ENCODE data around the gene NCOA3.

NCOA3 gene

DNA sequence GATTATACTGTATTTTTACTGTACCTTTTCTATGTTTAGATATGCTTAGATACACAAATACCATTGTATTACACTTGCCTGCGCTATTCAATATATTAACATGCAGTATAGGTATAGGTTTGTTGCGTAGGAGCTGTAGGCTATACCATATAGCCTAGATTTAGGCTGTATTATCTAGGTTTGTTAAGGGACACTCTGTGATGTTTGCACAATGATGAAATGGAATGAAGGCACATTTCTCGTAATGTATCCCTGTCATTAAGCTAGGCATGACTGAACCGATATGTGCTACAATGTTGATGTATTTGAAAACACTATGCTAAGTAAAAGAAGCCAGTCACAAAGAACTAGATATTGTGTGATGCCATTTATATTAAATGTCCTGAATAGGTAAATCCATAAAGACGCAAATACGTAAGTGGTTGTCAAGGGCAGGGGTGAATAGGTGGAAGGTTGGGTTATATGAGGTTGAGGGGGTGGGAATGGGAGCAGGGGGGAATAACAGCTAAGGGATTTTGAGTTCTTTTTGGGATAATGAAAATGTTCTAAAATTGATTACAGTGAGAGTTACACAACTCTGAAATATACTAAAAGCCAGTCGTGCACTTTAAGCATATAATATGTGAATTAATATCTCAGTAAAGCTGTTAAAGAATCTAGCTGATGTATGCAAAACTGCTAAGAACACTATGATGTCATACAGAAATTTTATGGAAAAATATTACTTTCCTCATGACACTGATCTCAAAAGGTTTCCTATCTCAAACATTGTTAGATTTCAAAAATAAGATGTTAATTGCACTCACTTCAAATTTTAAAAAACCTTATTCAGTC lies 97.4 kb downstream of the NCOA3 start:
- DNase-seq (ENCODE audit: low spot score), result no peak

DNA sequence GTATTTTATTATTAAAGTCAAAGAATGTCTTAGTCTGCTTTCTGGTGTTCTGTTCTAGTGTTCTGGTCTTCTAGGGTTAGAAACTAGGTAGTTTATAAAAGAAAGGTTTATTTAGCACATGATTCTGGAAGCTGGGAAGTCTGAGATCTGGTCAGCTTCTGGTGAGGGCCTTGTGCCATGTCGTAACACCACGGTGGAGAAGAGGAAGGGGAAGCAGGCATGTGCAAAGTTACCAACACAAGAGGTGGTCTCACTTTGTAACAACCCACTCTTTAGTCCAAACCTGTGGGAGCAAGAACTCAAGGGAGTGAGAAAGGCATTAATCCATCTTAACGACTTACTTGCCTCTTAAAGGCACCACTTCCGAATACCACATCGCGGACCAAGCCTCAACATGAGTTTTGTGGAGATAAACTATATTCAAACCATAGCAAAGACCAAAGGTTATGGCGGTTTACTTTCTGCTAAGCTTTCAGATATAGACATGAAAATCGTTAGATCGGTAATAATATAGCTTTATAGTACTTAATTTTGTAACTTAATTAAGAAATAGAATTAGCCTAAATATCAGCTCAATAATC lies 99.4 kb downstream of the NCOA3 start:
- DNase-seq (ENCODE audit: low spot score), result no peak

DNA sequence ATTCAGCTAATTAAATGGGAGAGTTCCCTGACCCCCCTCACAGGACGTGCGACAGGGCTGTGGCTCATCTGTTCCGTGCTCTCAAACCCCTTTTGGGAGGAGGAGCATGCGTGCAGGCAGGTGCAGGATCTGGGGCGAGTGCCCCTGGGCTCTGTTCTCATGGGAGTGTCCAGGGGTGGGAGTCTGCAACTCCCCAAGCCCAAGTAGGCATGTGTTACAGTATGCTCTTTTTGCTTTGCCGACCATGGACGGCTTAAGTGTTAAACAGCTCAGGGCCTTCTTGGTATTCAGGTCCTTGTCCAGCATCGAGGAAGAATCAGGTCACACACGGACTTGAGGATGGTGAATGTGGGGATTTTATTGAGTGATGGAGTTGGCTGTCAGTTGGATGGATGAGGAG lies 101.6 kb downstream of the NCOA3 start:
- DNase-seq (ENCODE audit: low spot score), result no peak

DNA sequence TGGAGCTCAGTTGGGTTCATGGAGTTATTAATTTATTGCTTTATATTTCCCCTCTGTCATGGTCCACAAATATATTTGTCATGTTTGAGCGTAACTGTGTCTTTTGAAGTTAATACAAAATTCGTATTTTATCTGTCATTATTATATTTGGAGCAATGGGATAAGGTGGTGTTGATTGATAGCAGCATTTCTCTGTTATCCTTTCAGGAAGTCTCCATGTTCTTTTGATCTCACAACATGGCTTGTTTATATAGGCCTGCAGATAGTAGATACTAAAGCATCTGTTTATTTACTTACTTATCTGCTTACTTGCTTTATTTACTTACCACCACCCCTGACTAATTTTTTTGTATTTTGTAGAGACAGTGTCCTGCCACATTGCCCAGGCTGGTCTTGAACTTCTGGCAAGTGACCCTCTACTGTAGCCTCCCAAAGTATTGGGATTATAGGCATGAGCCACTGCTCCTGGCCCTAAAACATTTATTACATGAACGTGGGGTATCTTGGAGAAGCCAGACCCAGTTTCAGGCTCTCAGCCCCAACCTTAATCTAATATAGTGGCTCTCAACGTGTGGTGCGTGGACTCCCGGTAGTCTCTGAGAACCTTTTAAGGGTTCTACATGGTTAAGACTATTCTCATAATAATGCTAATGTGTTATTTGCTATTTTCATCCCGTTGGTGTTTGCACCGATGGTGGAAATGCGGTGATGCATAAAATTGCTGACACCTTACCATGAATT lies 104.2 kb downstream of the NCOA3 start:
- DNase-seq (ENCODE audit: low spot score), result no peak

DNA sequence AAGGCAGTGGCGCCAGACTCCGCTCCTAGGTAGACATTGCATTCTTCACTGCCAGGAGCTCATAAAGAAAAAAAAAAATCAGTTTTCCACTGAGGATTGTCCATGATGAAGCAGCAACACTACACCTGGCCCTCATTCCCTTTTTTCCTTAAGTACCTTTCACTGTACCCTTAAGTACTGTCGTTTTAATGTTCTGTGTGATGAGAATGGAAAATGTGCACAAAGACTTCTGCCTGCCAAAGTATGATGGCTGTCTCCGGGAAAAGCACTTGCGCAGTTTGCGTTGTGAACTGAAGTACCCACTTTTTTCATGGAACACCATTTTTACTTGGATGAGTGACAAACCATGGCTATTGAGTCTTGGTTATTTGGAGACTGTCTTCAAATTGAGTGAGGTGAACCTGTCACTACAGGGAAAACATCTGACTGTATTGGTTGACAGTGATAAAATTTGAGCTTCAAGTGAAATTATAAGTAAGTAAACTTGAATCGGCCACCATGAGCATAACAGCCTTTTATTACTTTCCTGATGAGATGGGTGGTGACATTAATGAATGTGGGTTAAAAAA lies 104.8 kb downstream of the NCOA3 start:
- DNase-seq (ENCODE audit: low spot score), result no peak

DNA sequence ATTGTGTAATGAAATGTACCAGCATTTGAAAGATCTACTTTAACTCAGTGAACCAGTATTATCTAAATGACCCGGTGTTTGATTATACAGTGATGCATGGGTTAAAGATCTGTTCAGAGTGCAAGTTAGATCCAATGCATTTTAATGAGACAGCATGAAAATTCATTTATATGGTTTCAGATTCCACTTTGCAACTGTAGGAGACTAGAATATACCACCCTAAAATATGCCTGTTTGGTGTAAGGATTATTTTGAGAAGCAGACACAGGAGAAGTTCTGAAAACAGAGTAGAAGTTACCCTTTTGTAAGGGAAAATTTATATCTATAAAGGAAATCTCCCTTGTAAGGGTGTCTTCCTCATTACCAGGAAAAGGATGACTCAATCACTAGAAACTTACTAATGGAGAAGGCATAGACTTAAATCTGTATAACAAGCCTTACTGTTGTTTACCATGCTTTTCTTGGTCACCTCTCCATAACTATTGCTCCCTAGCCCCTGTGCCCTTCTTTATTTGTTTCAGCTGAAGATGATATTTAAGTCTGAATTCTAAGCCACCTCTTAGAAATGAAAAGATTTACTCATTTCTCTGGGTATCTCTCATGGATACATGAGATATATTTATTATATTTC lies 105.4 kb downstream of the NCOA3 start:
- DNase-seq (ENCODE audit: low spot score), result no peak

DNA sequence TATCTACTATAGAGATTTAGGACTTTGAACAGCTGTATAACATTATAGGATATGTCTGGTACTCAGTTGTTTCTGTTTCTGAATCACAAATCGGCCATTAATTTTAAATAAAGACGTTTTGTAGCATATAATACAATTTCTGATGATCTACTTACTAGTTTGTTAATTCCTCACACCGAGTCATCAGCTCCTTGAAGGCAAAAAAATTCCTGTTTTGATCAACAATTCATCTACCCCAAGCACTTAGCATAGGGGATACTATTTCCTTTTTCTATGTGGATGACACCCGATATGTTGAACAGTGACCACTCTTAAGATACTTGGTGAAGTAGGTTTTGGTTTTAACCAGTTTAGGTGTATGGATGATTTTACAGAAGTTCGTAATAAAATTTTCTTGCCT lies 107.3 kb downstream of the NCOA3 start:
- DNase-seq (ENCODE audit: low spot score), result no peak

DNA sequence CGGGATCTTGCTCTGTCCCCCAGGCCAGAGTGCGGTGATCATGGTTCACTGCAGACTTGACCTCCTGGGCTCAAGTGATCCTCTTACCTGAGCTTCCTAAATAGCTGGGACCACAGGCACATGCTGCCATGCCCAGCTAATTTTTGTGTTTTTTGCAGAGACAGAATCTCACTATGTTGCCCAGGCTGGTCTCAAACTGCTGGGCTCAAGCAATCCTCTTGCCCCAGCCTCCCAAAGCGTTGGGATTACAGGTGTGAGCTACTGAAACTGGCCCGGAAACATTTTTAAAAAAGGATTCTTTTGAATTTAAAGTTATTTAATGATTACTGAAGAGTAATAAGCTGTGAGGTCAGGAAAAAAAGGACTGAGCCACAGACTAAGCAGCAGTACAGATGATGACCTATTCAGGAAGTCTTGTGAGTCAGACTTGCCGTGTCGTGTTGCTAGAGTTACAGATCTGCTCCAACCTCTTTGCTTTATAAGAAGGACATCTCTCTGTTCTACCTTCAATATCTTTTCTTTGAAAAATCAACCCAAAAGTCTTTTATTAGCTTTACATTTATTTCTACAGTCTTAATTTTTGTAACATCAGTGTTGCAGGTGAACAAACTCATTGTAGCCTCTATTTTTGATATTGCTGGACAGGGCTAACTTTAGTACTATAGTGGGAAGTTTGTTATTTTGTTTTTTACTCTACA lies 108.7 kb downstream of the NCOA3 start:
- DNase-seq (ENCODE audit: low spot score), result peak; percentile 71

DNA sequence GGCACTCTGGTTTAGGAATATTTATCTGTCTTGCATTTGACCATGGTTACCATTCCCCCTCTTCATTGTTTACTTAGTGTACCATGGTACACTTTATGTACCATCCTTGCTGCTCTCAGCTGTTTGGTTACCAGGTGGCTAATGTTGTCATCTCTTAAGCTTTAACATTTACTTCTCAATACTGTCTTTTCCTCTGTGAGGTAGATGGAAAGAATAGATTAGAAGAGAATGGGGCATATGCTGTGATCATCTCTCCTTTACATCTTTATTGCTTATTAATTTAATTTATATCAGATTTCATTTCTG lies 109.2 kb downstream of the NCOA3 start:
- DNase-seq (ENCODE audit: low spot score), result no peak

DNA sequence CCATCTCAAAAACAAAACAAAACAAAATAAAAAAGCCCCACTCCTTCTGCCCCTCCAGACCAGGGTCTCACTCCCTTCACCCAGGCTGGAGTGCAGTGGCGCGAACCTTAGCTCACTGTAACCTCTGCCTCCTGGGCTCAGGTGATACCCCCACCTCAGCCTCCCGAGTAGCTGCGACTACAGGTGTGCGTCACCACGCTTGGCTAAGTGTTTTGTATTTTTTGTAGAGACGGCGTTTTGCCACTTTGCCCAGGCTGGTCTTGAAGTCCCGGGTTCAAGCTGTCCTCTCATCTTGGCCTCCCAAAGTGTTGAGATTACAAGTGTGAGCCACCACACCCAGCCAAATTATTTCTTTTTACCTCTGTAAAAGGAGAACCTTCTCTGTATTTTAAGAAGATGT lies 110.1 kb downstream of the NCOA3 start:
- no peak for DNase-seq (ENCODE audit: low spot score)

DNA sequence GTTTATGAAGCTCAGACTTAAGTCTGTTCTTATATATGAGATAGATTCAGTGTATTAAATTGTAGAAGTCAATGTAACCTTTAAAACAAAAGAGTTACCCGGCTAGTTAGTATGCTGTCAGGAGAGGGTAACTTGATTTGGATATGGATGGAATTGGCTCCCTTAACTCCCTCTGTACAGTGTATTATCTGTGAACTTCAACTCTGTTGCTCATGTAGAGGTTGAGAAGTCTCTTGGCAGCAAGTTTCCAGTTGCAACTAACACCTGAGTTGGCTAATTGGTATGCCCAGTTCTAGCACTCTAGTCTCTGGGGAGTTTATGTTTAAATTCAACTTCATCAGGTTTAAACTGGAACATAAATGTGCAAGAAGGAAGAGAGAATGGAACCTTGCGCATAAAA lies 111.0 kb downstream of the NCOA3 start:
- no peak for DNase-seq (ENCODE audit: low spot score)

DNA sequence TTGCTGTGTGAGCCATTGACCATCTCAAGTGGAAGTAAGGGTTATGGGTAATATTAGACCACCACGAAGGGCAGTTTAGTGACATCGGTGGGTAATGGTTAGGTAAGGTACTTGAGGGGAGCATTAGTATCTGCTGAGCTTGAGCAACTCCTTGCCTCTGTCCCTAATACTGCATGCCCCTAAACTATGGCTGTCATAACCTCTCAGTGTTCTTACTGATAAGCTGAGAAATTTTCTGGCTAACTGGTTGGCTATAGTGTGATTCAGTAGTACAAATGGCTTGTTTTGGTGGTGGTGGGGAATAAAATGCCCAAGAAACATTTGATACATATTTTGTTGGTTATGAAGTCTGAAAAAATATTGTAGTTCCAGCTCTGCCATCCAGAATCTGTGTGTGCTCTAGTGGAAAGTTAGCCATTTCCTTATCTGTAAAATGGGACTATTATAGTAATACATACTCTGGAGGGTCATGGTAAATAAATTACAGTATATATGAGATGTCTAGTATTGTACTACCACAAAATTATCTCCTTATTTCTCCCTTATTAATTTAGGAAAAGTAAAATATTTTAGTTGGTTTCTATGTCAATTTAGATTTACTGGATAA lies 113.1 kb downstream of the NCOA3 start:
- DNase-seq (ENCODE audit: low spot score), result no peak

DNA sequence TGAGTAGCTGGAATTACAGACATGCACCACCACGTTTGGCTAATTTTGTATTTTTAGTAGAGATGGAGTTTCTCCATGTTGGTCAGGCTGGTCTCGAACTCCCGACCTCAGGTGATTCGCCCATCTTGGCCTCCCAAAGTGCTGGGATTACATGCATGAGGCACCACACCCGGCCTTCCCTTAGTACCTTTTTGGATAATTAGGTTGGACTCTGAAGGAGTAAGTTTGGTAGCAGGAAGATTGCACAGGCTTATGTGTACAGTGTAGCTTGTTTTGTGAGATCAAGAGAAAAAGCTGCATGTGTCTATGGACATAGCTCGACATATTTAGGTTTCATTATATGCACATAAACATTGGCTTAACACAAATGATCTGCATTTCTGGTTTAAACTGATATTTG lies 116.8 kb downstream of the NCOA3 start:
- no peak for DNase-seq (ENCODE audit: low spot score)

DNA sequence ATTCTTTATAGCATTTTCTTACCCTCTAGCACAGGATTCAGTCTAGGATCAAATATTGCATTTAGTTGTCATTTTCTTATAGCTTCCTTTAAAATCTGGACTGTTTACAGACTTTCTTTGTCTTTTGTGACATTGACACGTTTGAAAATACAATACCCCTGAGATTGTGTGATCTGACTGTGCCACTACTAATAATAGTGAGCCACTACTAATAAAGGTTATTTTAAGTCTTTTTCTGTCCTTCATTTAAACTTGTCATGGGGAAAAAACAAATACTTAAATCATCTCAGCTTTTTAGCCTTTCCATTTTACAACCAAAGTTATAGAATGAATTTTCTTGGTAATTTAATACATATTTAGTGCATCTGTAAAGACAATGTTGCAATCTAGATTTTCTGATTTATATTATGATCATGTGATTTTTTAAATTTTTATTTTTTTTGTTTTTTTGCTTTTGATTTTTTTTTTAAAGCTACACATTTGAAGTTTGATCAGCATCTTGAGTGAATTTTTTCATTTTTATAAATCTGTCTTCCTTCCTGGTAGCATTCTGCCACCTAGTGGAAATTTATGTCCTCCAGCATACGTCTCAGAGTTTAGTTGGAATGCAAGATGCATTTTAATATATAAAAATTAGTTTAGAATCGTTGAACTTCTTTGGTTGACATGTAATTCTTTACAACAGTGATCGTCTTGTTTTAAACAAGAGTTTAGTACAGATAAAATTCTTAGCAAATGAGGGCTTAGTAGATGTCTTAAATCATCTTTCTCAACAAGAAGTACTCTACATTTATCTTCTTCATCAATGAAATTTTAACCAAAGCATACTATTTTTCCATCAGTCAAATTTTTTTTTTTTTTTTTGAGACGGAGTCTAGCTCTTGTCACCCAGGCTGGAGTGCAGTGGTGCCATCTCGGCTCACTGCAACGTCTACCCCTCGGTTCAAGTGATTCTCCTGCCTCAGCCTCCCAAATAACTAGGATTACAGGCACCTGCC lies 119.4 kb downstream of the NCOA3 start:
- DNase-seq (ENCODE audit: low spot score), result peak; percentile 34

DNA sequence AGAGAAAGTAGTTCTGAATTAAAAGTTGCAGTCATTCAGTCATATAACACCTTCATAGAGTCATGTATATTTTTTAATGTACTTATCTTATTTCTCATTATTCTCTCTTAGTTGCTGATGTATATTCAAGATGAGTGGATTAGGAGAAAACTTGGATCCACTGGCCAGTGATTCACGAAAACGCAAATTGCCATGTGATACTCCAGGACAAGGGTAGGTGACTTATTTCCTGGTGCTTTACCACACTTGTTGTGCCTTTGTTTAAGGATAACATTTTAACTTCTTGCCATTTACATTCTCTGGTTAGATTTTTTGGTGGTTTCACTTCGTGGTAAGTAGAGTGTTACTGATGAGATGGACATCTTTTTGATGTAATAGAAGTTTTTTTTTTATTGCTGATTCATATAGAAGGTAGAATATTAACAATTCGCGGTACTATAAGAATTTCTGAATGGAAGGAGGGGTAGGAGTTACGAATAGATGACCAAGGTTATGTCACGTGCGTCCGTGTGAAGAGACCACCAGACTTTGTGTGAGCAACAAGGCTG lies 120.5 kb downstream of the NCOA3 start:
- DNase-seq (ENCODE audit: low spot score), result no peak

DNA sequence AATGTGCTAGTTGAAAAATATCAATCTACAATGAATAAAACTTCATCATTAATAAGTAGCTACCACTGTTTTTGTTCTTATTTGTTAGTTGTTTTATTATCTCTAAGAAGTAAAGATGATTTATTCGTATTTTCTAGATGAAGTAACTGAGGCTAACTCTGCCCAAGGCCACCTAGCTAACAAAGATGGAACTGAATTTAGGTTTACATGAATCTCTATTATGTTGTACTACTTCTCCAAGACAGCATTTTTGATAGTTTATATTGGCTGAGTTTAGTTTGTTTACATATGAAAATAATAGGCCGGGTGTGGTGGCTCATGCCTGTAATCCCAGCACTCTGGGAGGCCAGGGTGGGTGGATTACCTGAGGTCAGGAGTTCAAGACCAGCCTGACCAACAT lies 121.5 kb downstream of the NCOA3 start:
- DNase-seq (ENCODE audit: low spot score), result no peak

DNA sequence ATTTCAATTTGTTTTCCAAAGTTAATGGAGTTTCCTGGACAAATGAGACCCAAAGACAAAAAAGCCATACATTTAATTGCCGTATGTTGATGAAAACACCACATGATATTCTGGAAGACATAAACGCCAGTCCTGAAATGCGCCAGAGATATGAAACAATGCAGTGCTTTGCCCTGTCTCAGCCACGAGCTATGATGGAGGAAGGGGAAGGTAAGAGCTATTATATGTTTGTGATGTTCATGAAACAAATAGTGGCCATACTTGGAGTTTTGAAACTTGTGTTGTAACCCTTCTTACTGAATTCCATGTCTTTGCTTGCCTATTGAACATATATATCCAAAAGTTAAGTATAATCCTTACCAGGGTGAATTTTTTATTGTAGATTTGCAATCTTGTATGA lies 125.9 kb downstream of the NCOA3 start:
- no peak for DNase-seq (ENCODE audit: low spot score)

DNA sequence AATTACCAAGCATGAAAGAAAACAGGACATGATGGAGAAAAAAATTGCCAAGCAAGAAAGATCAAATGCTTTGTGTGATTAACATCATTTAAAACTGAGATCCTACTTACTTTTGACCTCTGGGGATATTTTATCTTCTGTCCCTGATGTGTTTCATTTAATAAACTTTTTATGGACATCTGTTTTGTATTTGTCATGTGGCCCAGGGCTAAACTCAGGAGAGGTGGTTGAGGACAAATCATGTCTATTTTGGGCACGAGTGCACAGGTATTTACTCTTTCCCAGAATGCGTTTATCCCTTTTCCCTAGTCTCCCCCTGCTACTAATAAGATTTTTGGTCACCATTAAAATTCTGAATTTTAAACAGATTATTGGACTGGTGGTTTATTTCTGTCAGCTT lies 128.2 kb downstream of the NCOA3 start:
- DNase-seq (ENCODE audit: low spot score), result no peak

DNA sequence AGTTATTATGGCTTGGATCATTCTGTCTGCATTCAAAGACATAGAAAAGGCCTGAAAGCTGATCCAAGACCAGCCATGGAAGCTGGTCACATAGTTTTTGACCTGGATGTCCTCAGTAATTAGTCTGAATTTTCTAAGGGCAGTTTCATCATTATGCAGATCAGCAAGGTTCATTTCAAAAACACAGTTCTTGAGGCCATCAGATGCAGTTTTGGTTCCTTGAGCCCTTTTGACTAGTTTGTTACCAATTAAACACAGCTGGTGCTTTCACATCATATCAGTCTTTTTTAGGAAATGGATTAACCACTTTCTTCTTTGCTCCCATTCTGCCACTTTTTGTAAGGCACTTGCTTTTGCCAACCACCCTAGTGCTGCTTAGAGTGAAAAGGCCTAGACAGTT lies 129.4 kb downstream of the NCOA3 start:
- DNase-seq (ENCODE audit: low spot score), result no peak

DNA sequence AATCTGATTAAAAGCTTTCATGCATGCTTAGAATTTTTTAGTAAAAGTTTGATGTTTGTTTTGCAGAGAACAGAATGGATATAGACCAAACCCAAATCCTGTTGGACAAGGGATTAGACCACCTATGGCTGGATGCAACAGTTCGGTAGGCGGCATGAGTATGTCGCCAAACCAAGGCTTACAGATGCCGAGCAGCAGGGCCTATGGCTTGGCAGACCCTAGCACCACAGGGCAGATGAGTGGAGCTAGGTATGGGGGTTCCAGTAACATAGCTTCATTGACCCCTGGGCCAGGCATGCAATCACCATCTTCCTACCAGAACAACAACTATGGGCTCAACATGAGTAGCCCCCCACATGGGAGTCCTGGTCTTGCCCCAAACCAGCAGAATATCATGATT lies 133.6 kb downstream of the NCOA3 start:
- DNase-seq (ENCODE audit: low spot score), result no peak

Data from AG08396 (cell line).